ENCODE data around the gene MCAT.

GRCh38 chr22:43182118-43182517 lies 38.9 kb upstream of the MCAT start:
- TF ChIP-seq POLR2A (IDR thresholded peaks at IDR 0.05) (no peak), CTCF (IDR thresholded peaks at IDR 0.05) (no peak)

Measured in gastroesophageal sphincter (tissue), 3 donors.